Panc1 (cell line): ENCODE results near the gene PIM2. TPM values are rescaled to one million over a fixed set of nuclear protein-coding genes. Genes with fewer than 3 reads are reported as not detected.
A peak's percentile ranks its signal among the peaks of the same experiment; 100 is the strongest.

ENCODE experiments used
- ATAC-seq: fragments of 200-7000 bp; cut with Tn5 transposase; 2 replicates; pipeline ENCODE4 v1.9.1; 2020; ENCODE audit warnings: mild to moderate bottlenecking, moderate library complexity
- BruUV-seq: library from RNA; stranded (reverse); fragments of 400-500 nt; replicated peaks from 2 replicates; lab custom pipeline; 2021; lab: Mats Ljungman, UMichigan
- CTCF ChIA-PET: fragments of 300-600 bp; sonication (Branson Sonifier 250); formaldehyde crosslinking; loops from one replicate; lab custom pipeline; 2022; ENCODE audit warnings: antibody characterized with exemption; lab: Charles Lee
- POLR2A ChIA-PET: fragments of 300-600 bp; sonication (Branson Sonifier 250); formaldehyde crosslinking; loops from one replicate; lab custom pipeline; 2022; ENCODE audit warnings: antibody characterized with exemption; lab: Charles Lee
- DNase-seq: peaks from one replicate; pipeline ENCODE4 v3.0.0-alpha.2; 2010; ENCODE audit warnings: low read depth, low spot score
- H3K27ac ChIP-seq: 2 replicates; pipeline ENCODE4 v1.5.1; 2011; ENCODE audit warnings: mild to moderate bottlenecking, low read length, inconsistent platforms
- H3K27me3 ChIP-seq: fragments of 200-500 bp; sonication (Bioruptor generic); 2 replicates; pipeline ENCODE4 v1.6.0; 2014; ENCODE audit warnings: low read length, inconsistent platforms; ENCODE audit not compliant: control insufficient read depth, insufficient read depth
- H3K36me3 ChIP-seq: fragments of 200-500 bp; sonication (Bioruptor generic); 2 replicates; pipeline ENCODE4 v1.5.1; 2014; ENCODE audit warnings: inconsistent platforms, mild to moderate bottlenecking, low read length, moderate library complexity; ENCODE audit not compliant: control insufficient read depth, insufficient read depth
- H3K4me1 ChIP-seq: 2 replicates; pipeline ENCODE4 v1.5.1; 2011; ENCODE audit warnings: inconsistent platforms, mild to moderate bottlenecking, low read length, moderate library complexity; ENCODE audit not compliant: control insufficient read depth, insufficient read depth
- H3K4me3 ChIP-seq, 2 experiments: 2 replicates each; pipeline ENCODE4 v1.5.1; 2011 to 2012; ENCODE audit warnings: low read depth in 2 of 2, low read length in 2 of 2, mild to moderate bottlenecking in 2 of 2, inconsistent platforms in 1 of 2, moderate library complexity in 1 of 2
- H3K9me3 ChIP-seq: fragments of 200-500 bp; sonication (Bioruptor generic); 2 replicates; pipeline ENCODE4 v1.5.1; 2014; ENCODE audit warnings: low read depth, mild to moderate bottlenecking, inconsistent platforms, low read length, moderate library complexity; ENCODE audit not compliant: control insufficient read depth, insufficient read depth
- CTCF ChIP-seq: fragments of 450-650 bp; IDR thresholded peaks from 2 replicates; pipeline ENCODE4 v1.5.1; 2017; ENCODE audit warnings: mild to moderate bottlenecking
- POLR2AphosphoS5 ChIP-seq: IDR thresholded peaks from 2 replicates; pipeline ENCODE4 v1.6.1; 2012; ENCODE audit warnings: mild to moderate bottlenecking, low read depth, low read length, moderate library complexity
- REST ChIP-seq, 2 experiments: IDR thresholded peaks; 2 replicates each; pipeline ENCODE4 v1.6.1; 2011 to 2012; ENCODE audit warnings: low read depth in 2 of 2, control low read depth in 1 of 2, low read length in 1 of 2, mild to moderate bottlenecking in 1 of 2, moderate library complexity in 1 of 2; ENCODE audit not compliant: insufficient read depth in 1 of 2
- SIN3A ChIP-seq: IDR thresholded peaks from 2 replicates; pipeline ENCODE4 v1.6.1; 2012; ENCODE audit warnings: low read depth, mild to moderate bottlenecking, low read length, moderate library complexity, borderline replicate concordance; ENCODE audit not compliant: insufficient read depth
- TCF7L2 ChIP-seq: IDR thresholded peaks from 2 replicates; pipeline ENCODE4 v1.6.1; 2011; ENCODE audit warnings: mild to moderate bottlenecking, low read depth, low read length, inconsistent platforms
- in situ Hi-C: cut with HindIII; loops from 2 replicates; pipeline ENCODE4 v1.10.0; 2016; ENCODE audit warnings: low sequenced_read_pairs, low pct_unique_long_range_greater_than_20kb
- intact Hi-C: fragments of 100-400 bp; cut with micrococcal nuclease; formaldehyde crosslinking; loops from one replicate; pipeline ENCODE4 v1.10.0; 2022; ENCODE audit not compliant: unreplicated experiment
- total RNA-seq: library from RNA; stranded (reverse); gene quantifications from one replicate; pipeline ENCODE4 v1.2.1, GENCODE V29; 2021; ENCODE audit not compliant: unreplicated experiment

PIM2 gene
- total RNA-seq, 1 experiment from 2014 or later: 52.6 TPM

GRCh38 chrX:48897625-48898306 lies 21.1 kb downstream of the PIM2 start, which contains the start of the genes PQBP1 and TIMM17B:
TSS of gene PQBP1 (plus strand) at chrX:48897930. CDS start at chrX:48898510, 580 bp downstream.
TSS of gene TIMM17B (minus strand) at chrX:48897768. CDS start at chrX:48897749, 19 bp downstream.
- POLR2A ChIA-PET: interaction anchor here (0.7 to 1.3 kb wide), 2 partner anchors 13 to 14 kb away, joined by 3 to 6 read pairs; partner anchors contain the start of gene SLC35A2
- DNase-seq (peak; percentile 94), ATAC-seq (peak; percentile 93)
- CTCF ChIA-PET: interaction anchor here (0.6 kb wide), 1 partner anchor 158 kb away, joined by 4 read pairs; no protein-coding TSS in a partner anchor
- Histone ChIP-seq H3K27me3 (no peaks in the 10 kb centered on the region), H3K9me3 (no peaks in the 10 kb centered on the region), H3K4me3 (peak within 1 kb of the TSS; percentile 71 to 82), H3K4me1 (peaks cover 6% of the 10 kb centered on the region; the same call in 1 of the 2 replicates), H3K36me3 (0 out of 2 replicates have a peak, but pooled peaks cover 2% of the 10 kb centered on the region), H3K27ac (peak within 1 kb of the TSS; percentile 94)
- no TSS peak for BruUV-seq
- intact Hi-C loops: no loop called here
- TF ChIP-seq REST (IDR thresholded peaks at IDR 0.05; ENCODE audit: insufficient read depth in 1 of 2, low read depth in 2 of 2, low read length in 1 of 2) (no peak), CTCF (no peak), SIN3A (peak; percentile 66; the same call in 1 of the 2 replicates), POLR2AphosphoS5 (peak; percentile 79), TCF7L2 (no peak)
- in situ Hi-C loops: no loop called here

- CTCF ChIA-PET: no interaction called here
- Histone ChIP-seq H3K4me1 (peaks cover 6% of the 10 kb centered on the region; the same call in 1 of the 2 replicates), H3K27ac (peak overlapping the region; percentile 94), H3K27me3 (no peaks in the 10 kb centered on the region), H3K36me3 (0 out of 2 replicates have a peak, but pooled peaks cover 2% of the 10 kb centered on the region), H3K9me3 (no peaks in the 10 kb centered on the region), H3K4me3 (peak overlapping the region; percentile 71 to 82)
- in situ Hi-C loops (no loop called here), intact Hi-C loops (no loop called here)
- POLR2A ChIA-PET: interaction anchor here (0.7 to 1.3 kb wide), 2 partner anchors 13 to 14 kb away, joined by 3 to 6 read pairs; partner anchors contain the start of gene SLC35A2
- TF ChIP-seq SIN3A: no peak
- peak; percentile 14; the same call in 1 of the 2 replicates for TF ChIP-seq TCF7L2
- no TSS peak for BruUV-seq
- DNase-seq (no peak), ATAC-seq (peak; percentile 63)
Measured at GRCh38 chrX:48897157-48897624, 21.6 kb downstream of the PIM2 start.
